Stimulated activated CD4-positive, alpha-beta T cell treated with anti-CD3 and anti-CD28 coated beads, Interleukin-4, amount 100 ng/mL, for 48 hours (primary cell): Measurements from ENCODE around the gene JAK1.

Experiments used
- DNase-seq, 2 donors: peaks; one replicate each; pipeline ENCODE4 v3.0.0-alpha.2; 2020; ENCODE audit warnings: low read depth in 2 of 2

JAK1 gene

GRCh38 chr1:64866689-64867088, 99.7 kb downstream of the JAK1 start:
- DNase-seq, result no peak

- no peak for DNase-seq
Measured at GRCh38 chr1:64865105-64865757, 101.1 kb downstream of the JAK1 start.

- DNase-seq, result no peak
Measured at GRCh38 chr1:64864018-64864940, 102.1 kb downstream of the JAK1 start.

GRCh38 chr1:64861611-64862010, 104.7 kb downstream of the JAK1 start:
- no peak for DNase-seq

- no peak for DNase-seq
Measured at GRCh38 chr1:64857347-64857746, 109.0 kb downstream of the JAK1 start.

- no peak for DNase-seq
Measured at GRCh38 chr1:64856553-64856952, 109.8 kb downstream of the JAK1 start.

- no peak for DNase-seq
Measured at GRCh38 chr1:64855557-64855956, 110.8 kb downstream of the JAK1 start.

GRCh38 chr1:64854674-64855073, 111.7 kb downstream of the JAK1 start:
- DNase-seq, result no peak

GRCh38 chr1:64851664-64852063, 114.7 kb downstream of the JAK1 start:
- DNase-seq, result no peak

GRCh38 chr1:64850846-64851245, 115.5 kb downstream of the JAK1 start:
- DNase-seq, result no peak

- DNase-seq, result no peak
Measured at GRCh38 chr1:64849942-64850341, 116.4 kb downstream of the JAK1 start.

GRCh38 chr1:64848803-64849202, 117.5 kb downstream of the JAK1 start:
- no peak for DNase-seq

- DNase-seq, result no peak
Measured at GRCh38 chr1:64848136-64848535, 118.2 kb downstream of the JAK1 start.

GRCh38 chr1:64847666-64848065, 118.7 kb downstream of the JAK1 start:
- no peak for DNase-seq

GRCh38 chr1:64846573-64847430, 119.5 kb downstream of the JAK1 start:
- DNase-seq, result no peak

GRCh38 chr1:64845831-64846425, 120.4 kb downstream of the JAK1 start:
- no peak for DNase-seq

GRCh38 chr1:64844609-64845008, 121.7 kb downstream of the JAK1 start:
- no peak for DNase-seq

- DNase-seq, result no peak
Measured at GRCh38 chr1:64844175-64844574, 122.2 kb downstream of the JAK1 start.

GRCh38 chr1:64843675-64844074, 122.7 kb downstream of the JAK1 start:
- DNase-seq, result no peak

- no peak for DNase-seq
Measured at GRCh38 chr1:64842224-64842623, 124.1 kb downstream of the JAK1 start.

- no peak for DNase-seq
Measured at GRCh38 chr1:64841330-64842065, 124.9 kb downstream of the JAK1 start.
